Fibroblast of upper back skin (primary cell): Measurements from ENCODE around the gene C1QTNF9B.
A peak's percentile ranks its signal among the peaks of the same experiment; 100 is the strongest.

Experiments
- DNase-seq: peaks from one replicate; pipeline ENCODE4 v3.0.0-alpha.2; 2013

Gene C1QTNF9B

GRCh38 chr13:23856008-23856750 lies 41.1 kb downstream of the C1QTNF9B start:
- no peak for DNase-seq

- no peak for DNase-seq
Measured at GRCh38 chr13:23855360-23855759, 41.9 kb downstream of the C1QTNF9B start.

DNA sequence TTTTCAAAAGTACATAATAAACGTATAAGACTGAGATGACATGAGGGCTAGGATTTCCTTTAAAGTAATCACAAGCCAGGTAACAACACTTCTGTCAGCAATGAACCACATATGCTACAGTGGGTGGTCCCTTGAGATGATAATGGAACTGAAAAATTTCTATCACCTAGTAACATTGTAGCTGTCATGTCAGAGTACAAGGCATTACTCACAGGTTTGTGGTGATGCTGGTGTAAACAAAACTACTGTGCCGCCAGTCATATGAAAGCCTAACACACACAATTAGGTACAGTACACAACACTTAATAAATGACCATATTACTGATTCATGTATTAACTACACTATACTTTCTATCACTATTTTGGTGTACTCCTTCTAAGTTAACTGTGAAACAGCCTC lies 45.0 kb downstream of the C1QTNF9B start:
- DNase-seq, result no peak

GRCh38 chr13:23851106-23851505 lies 46.2 kb downstream of the C1QTNF9B start:
- DNase-seq, result peak; percentile 73

DNA sequence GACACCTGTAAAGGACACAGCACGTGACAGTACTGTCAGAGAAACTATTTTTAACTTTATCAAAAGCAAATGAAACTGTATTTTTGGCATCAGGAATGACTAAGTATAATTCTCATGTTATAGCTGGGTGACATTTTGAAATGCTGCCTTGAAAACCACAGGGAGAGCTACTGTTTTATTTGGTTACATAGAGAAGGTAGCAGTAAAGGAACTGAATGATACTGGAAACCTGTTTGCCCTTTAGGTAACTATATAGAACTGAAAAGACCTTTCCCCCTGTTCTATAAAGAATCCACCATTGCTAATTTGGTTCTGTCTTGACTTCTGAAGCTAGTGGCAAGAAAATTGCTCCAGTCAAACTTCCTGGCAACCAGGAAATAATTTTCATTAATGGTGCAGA lies 47.2 kb downstream of the C1QTNF9B start:
- no peak for DNase-seq

- DNase-seq, result no peak
Measured at GRCh38 chr13:23849670-23850069, 47.6 kb downstream of the C1QTNF9B start.

- DNase-seq, result no peak
Measured at GRCh38 chr13:23848646-23849141, 48.6 kb downstream of the C1QTNF9B start.

- no peak for DNase-seq
Measured at GRCh38 chr13:23848019-23848418, 49.3 kb downstream of the C1QTNF9B start.

- no peak for DNase-seq
Measured at GRCh38 chr13:23847497-23847896, 49.8 kb downstream of the C1QTNF9B start.

DNA sequence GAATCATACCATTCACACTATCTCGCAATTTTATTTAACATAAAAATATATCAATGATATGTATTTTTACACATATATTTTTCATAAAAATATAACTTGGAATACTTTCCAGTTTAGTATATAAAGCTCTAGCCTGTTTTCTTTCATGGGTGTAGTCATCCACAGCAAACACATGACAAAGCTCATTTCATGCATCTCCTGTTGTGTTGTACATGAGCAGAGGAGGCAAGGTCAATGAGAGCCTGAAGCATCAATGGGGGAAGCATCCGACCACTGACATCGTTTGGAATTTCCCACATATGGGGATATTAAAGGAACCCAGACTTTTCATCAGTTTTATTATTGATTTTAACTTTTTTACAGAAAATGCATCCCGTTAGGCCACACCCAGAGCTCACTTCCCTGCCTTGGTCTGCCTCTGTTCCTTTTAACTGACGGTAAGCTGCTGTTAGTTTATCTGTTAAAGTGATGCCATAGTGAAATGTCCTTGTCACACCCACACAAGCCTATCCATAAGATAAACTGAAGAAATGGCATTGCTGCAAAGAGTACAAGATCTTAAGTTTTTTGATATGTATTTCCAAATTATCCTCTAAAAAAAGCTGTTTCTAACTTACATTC lies 52.1 kb downstream of the C1QTNF9B start:
- no peak for DNase-seq

- no peak for DNase-seq
Measured at GRCh38 chr13:23844132-23844531, 53.2 kb downstream of the C1QTNF9B start.

DNA sequence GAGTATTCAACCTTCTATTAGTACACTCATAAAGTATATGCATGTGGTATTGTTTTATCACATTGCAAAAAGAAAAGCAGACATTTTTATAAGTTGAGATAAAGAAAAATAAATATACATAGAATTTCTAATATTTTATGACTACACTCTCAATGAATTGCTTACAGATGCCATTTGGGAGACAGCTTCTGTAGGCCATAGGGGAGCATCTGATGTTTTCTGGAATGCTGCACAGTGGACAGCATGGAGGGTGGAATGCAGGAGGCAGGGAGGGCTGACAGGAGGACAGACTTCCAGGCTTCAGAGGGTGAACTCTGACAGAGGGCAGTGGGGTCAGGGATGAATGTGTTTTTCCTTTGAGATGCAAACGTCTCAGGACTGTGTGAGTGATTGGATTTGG lies 53.9 kb downstream of the C1QTNF9B start:
- DNase-seq, result no peak

DNA sequence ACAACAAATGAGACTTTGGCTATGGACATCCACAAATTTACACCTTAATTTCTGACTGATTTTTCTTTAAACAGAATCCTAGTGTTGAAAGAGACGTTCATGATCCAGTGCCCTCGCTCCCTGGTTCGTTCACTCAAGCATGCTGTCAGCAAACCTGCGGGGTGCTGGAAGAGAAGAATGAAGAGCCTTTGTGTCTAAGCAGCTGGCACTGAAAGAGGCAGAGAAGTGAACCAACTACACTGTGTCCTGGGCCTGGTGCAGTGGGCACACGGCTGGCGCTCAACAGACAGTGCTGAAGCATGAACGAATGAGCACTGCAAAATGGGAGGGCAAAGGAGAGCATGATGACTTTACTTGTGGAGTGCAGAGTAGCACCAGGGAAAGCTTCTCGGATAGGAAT lies 54.9 kb downstream of the C1QTNF9B start:
- DNase-seq, result no peak
